Measurements from ENCODE around the gene CDH10.

Gene CDH10

GRCh38 chr5:24595329-24595728, 49.4 kb downstream of the CDH10 start:
- FAIRE-seq: no peak

DNA sequence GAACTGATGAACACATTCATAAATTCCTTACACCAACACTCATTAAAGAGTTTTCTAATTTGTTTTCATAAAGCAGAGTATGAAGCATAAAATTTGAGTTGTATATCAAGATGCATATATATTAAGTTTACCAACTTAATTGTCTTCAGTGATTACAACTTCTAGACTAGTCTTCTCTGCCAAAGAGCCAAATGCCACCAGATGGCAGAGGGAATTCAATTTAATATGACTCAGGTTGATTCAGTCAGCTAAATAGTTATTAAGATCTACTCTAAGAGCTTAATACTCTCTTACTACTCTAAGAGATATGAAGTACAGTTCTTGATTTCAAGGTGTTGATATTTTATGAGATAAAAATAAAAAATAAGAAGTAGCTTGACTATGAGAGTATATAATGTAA, 53.4 kb downstream of the CDH10 start:
- FAIRE-seq: no peak

GRCh38 chr5:24589566-24589965, 55.2 kb downstream of the CDH10 start:
- FAIRE-seq: no peak

DNA sequence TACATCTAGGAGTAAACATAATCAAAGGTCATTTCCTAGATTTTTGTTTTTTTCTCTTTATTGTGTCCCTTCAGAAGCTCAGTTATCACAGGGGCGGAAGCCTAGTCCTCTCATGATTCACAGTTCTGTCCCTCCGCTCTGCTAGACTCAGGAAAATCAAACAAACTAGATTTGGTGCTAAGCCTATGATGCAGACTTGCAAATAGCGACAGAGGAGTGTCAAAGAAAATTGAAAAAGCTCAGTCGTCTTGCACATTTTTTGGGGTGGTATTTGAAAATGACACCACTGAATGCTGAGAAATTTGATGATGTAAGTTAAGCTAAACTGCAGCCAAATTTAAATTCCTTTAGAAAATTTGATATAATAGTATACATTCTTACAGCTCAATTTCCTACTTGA, 59.0 kb downstream of the CDH10 start:
- FAIRE-seq: no peak

GRCh38 chr5:24571302-24571701, 73.5 kb downstream of the CDH10 start:
- FAIRE-seq: no peak

- FAIRE-seq: no peak
Observed at GRCh38 chr5:24566933-24567332, 77.8 kb downstream of the CDH10 start.

- FAIRE-seq: no peak
Observed at GRCh38 chr5:24555229-24555628, 89.5 kb downstream of the CDH10 start.

GRCh38 chr5:24547132-24547531, 97.6 kb downstream of the CDH10 start:
- no peak for FAIRE-seq

DNA sequence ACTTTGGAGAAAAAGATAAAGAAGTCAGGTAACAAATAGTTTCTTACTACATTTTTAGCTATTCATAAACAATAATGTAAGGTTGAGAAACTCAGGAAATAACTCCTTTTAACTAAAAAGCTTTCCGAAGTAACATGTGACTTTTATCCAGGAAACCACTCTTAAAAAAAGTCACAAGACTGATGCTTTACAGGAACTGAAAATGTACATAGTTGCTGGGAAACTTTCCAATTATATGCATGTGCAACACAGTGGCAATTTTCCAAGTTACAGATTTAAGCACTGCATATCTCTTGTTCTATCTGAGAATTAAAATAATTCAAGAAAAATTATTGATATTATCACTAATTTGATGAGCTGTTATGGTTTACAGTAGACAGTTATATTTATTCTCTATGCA, 105.2 kb downstream of the CDH10 start:
- FAIRE-seq: no peak

GRCh38 chr5:24538346-24538745, 106.4 kb downstream of the CDH10 start:
- no peak for FAIRE-seq

- FAIRE-seq: no peak
Observed at GRCh38 chr5:24535646-24536045, 109.1 kb downstream of the CDH10 start.

- FAIRE-seq: no peak
Observed at GRCh38 chr5:24530906-24531305, 113.9 kb downstream of the CDH10 start.

GRCh38 chr5:24525414-24525813, 119.4 kb downstream of the CDH10 start:
- FAIRE-seq: no peak

DNA sequence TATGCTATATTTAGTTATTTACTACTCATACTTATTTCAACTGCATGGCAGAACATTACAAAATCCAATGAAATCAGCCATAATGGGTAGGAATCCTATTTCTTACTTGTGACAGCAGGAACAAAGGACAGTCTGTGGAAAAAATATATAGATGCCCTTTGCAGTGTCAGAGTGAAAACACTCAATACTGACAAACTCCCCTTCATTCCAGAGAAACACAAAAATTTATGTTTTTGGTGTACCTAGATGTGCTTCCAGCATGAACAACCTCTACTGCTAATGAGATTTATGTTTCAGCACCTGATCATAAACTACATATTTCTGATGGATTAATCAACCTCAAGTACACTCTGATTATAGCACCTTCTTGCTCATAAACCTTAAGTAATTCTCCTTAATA, 132.4 kb downstream of the CDH10 start:
- no peak for FAIRE-seq

GRCh38 chr5:24510523-24510988, 134.2 kb downstream of the CDH10 start:
- no peak for FAIRE-seq

DNA sequence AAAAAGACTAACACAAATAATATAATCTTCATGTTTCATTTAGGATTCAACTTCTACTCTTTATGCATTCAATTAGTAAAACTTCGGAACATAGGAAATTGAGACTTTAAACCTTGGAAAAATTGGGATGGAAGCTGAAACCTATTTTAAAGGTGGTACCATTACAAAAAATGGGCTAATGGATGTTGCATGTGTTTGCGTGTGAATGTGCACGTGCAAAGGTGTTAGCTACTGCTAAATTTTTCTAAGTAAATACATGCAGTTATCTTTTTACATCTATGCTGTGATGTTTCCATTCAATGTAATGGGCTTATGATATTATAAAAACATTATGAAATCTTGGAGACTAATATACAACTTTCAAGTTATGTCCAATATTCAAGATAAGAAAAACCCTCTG, 134.8 kb downstream of the CDH10 start:
- FAIRE-seq: no peak

DNA sequence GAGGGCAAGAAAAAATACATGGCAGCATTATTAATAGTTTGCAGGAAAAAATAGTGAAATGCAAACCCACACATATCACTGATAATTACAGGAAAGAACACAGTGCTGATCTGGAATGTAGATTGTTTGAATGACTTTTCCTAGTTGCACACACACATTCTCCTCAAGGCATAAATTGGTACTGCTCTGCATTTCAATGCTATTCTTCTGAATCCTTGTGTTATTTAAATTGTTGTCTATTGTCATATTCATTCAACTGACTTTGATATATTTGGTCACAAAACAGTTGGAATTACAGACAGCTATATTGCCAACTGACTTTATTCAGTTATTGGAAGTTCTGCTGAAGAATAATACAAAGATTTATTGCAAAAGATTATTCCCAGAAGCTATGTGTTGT, 139.5 kb downstream of the CDH10 start:
- FAIRE-seq: no peak

GRCh38 chr5:24497591-24498157, 147.1 kb downstream of the CDH10 start:
- FAIRE-seq: no peak

DNA sequence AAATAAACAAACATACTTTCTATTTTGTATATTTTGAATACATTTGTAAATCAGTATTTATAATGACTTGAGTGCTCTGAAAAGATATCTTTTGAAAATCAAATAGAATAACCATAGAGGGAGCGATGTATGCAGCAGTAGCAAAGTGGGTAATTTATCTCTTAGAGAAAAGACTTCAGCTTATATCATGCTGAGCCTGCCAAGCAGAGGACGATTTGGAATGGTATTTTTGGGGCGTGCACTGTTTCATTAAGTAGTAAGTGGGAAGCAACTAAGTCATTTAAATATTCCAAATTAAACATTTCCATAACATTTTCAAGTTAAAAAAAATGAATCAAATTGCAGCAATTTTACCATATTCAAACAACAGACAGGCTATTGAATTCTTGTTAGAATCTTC, 147.6 kb downstream of the CDH10 start:
- no peak for FAIRE-seq

- FAIRE-seq: no peak
Observed at GRCh38 chr5:24496268-24496667, 148.5 kb downstream of the CDH10 start.

DNA sequence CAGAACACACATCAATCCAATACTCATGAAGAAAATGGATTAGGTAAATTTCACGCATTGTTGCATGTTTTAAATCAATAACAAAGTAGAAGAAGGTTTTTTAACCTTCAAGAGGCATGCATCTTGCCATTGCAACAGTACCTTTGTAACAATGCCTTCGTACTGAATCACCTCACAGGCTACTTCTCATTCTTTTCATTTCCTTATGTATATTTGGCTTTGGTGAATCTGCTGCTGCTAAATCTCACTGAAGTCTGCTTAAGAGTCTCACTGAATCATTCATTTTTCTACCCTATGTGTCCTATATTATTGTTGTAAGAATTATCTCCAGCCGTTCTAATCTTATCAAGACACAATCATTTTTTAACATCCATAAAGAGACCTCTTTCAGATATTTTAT, 152.5 kb downstream of the CDH10 start:
- FAIRE-seq: no peak

DNA sequence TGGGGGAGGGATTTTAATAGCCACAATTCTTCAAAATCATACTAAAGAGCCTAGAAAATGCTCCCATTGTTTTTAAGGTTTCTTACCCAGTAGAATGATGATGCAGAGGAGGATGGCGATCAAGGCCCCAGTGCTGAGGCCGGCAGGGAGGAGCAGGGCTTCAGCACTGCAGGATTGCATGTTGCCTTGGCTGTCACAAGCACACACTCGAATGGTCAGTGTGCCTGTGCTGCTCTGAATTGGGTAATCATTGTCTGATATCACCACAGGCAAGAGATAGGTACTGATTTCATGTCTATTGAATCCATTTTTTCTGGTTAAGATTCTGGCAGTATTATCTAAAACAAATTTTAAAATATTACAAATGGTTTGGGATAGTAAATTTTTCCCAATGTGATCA, 153.3 kb downstream of the CDH10 start:
- no peak for FAIRE-seq

DNA sequence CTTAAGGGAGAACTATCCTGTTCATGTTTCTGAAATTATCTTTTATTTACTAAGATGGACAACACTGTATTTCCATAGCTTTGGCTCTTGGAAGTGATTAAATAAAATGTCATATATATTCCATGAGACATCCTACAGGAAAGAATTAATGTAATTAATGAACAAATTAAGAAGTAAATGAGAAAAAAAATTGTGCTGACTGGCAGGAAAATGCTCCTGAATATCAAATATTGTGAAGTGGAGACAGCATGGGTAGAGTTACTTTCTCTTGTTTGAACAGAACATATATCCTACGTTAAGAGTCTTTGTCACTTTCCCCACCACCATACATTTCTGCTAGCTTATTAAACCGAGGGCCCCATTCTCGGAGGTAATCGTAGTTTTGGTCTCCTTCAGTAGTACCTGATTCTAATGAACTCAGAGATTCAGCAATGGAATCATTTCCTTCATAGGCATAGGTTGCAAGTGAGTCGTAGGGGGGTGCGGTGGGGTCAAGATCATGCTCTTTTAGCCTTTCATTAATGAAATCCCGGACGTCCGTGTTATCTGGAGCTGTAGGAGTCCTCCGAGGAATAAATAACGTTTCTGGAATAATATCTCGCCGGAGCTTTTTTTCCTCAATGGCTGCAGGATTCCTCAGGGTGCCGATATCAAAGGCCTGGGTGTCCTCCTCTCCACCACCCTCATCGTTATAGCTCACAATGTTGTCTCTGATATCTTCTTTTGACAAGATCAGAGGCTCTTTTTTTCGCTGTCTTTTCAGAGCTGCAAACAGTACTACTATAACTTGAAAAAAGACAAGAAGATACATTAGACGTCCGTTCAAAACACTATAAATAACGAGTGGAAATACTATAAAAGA, 157.2 kb downstream of the CDH10 start:
- FAIRE-seq: no peak

DNA sequence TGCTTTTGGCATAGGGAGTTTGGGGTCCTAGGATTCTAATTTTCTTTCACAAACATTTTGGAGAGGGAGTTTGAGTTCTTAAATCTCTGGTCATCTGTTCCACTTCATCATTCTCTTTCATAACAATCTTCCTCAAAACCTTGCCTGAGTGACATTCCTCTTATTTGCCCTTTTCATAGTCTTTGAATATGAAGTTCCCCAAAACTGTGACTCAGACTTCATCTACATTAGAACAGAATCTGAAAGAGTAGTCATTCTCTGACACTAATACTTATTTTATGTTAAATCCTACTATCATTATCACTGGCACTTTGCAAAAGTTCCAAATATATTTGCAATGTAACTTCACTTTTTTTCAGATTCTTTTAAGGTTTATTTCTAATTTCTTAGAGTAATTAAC, 163.8 kb downstream of the CDH10 start:
- no peak for FAIRE-seq

GRCh38 chr5:24477958-24478357, 166.8 kb downstream of the CDH10 start:
- no peak for FAIRE-seq

Measured in TTC549 (cell line).